Neural crest cell (in vitro differentiated cells): ENCODE results near the gene PARVB. TPM values are rescaled to one million over a fixed set of nuclear protein-coding genes. Genes with fewer than 3 reads are reported as not detected.

ENCODE experiments used
- DNase-seq: peaks from one replicate; pipeline ENCODE4 v3.0.0; 2021; ENCODE audit warnings: low read depth, mixed read lengths, low spot score
- H3K27ac Mint-ChIP-seq: one replicate; pipeline ENCODE4 v1.8.0; 2021; ENCODE audit warnings: mild to moderate bottlenecking, mixed read lengths; ENCODE audit not compliant: unreplicated experiment
- H3K27me3 Mint-ChIP-seq: 2 replicates; pipeline ENCODE4 v1.8.0; 2021; ENCODE audit warnings: low read depth, mild to moderate bottlenecking, mixed read lengths
- H3K36me3 Mint-ChIP-seq: 2 replicates; pipeline ENCODE4 v1.8.0; 2021; ENCODE audit warnings: low read depth, mild to moderate bottlenecking, mixed read lengths
- H3K4me1 Mint-ChIP-seq: 2 replicates; pipeline ENCODE4 v1.8.0; 2021; ENCODE audit warnings: mixed read lengths
- H3K4me3 Mint-ChIP-seq: one replicate; pipeline ENCODE4 v1.8.0; 2021; ENCODE audit warnings: mild to moderate bottlenecking, mixed read lengths
- H3K9me3 Mint-ChIP-seq: 2 replicates; pipeline ENCODE4 v1.8.0; 2021; ENCODE audit warnings: mixed read lengths
- CTCF ChIP-seq: fragments of 200-600 bp; sonication (generic); conservative IDR thresholded peaks from 2 replicates; pipeline ENCODE4 v1.5.0; 2021; ENCODE audit warnings: antibody characterized with exemption, mild to moderate bottlenecking
- total RNA-seq: library from RNA; stranded (reverse); gene quantifications from 2 replicates; pipeline ENCODE4 v1.2.1, GENCODE V29; 2021

PARVB gene
- total RNA-seq, 1 donor from 2014 or later, result 21.8 TPM

GRCh38 chr22:44200855-44201550 is 176.9 kb downstream of the PARVB start:
- no peak for DNase-seq
- Mint-ChIP-seq H3K9me3 (no peaks in the 10 kb centered on the region), H3K4me3 (no peak overlapping the region), H3K27ac (no peak overlapping the region), H3K27me3 (no peaks in the 10 kb centered on the region), H3K4me1 (no peaks in the 10 kb centered on the region), H3K36me3 (no peaks in the 10 kb centered on the region)
- no peak for TF ChIP-seq CTCF

DNA sequence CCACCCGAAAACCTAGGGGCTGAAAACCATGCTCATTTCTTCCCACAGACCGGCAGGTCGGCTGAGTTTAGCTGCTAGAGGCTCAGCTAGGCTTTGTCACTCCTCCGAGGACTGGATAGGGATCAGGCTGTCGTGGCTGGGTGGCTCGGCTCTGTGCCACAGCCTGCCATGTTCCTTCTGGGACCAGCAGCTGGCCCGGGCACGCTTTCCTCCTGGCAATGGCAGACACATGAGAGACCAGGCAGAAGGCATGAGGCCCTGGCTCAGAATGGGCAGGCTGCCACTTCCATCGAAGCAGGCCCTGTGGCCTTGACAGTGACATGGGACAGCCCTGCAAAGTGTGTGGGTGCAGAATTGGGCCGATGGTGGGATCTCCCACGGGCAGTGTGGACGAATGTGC is 177.6 kb downstream of the PARVB start:
- Mint-ChIP-seq H3K27ac (peak overlapping the region; percentile 19), H3K4me3 (no peak overlapping the region), H3K9me3 (no peaks in the 10 kb centered on the region), H3K36me3 (no peaks in the 10 kb centered on the region), H3K27me3 (no peaks in the 10 kb centered on the region), H3K4me1 (no peaks in the 10 kb centered on the region)
- no peak for TF ChIP-seq CTCF
- DNase-seq, result no peak

GRCh38 chr22:44202261-44202789 is 178.2 kb downstream of the PARVB start:
- Mint-ChIP-seq H3K36me3 (no peaks in the 10 kb centered on the region), H3K27ac (no peak overlapping the region), H3K27me3 (no peaks in the 10 kb centered on the region), H3K9me3 (no peaks in the 10 kb centered on the region), H3K4me1 (no peaks in the 10 kb centered on the region), H3K4me3 (no peak overlapping the region)
- TF ChIP-seq CTCF, result no peak
- no peak for DNase-seq

DNA sequence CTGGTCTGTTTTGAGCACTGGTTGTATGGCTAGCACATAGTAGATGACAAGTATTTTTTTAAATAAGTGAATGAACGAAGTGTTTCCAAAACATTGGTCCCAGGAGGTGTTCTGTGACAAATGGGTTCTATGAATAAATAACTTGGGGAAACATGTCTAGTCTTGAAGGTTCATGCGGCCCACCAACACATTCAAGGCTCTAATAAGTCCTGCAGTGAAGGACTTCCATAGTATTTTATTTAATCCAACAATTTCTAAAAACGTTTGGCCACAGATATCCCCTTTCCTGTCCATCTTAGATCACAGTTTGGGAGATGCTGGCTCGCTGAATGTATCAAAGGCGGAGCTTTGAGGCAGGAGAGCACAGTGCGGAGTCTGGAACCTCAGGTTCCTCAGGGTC is 179.1 kb downstream of the PARVB start:
- H3K4me1 Mint-ChIP-seq, result no peaks in the 10 kb centered on the region
- no peak overlapping the region for H3K4me3 Mint-ChIP-seq
- H3K36me3 Mint-ChIP-seq, result no peaks in the 10 kb centered on the region
- no peak overlapping the region for H3K27ac Mint-ChIP-seq
- no peaks in the 10 kb centered on the region for H3K9me3 Mint-ChIP-seq
- no peak for DNase-seq
- no peak for TF ChIP-seq CTCF
- no peaks in the 10 kb centered on the region for H3K27me3 Mint-ChIP-seq

DNA sequence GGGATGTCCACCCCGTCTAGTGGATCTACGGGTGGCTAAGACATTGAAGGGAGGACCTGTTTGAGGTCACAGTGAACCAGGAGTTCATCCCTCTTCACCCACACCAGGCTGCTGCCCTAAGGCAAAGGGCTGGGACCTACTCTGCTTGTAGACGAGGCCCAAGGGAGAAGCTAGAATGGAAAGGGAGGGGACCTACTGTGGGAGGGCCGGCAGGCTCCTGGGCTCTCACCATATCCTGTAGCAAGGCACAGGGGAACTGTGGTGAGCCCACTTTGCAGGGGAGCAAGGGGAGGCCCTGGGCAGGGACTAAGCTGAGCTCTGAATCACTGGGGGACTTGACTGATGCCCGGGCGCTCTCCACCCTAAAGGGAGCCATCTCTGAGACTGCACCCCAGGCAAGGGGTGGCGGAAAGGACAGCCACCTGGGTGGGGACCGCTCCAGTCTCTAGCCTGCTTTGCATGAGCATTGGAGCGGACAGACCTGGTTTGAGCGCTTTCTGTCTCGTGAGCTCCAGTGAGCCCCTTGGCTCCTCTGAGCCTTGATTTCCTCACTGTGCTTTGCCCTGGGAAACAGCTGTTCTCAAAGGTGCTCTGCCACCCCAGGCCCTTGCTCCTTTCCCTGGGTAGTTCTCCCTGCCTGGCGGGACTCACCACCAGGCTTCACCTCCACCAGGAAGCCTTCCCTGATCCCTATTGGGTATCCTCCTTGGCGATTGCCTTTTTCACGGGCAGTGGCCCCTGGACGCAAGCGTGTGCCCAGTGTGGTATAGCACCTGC is 180.8 kb downstream of the PARVB start:
- no peak overlapping the region for H3K27ac Mint-ChIP-seq

More for the DNA sequence above, 180.8 kb downstream of the PARVB start:
- Mint-ChIP-seq H3K36me3 (no peaks in the 10 kb centered on the region), H3K4me1 (no peaks in the 10 kb centered on the region), H3K27me3 (peaks cover 3% of the 10 kb centered on the region), H3K9me3 (peaks cover 5% of the 10 kb centered on the region), H3K4me3 (no peak overlapping the region)
- DNase-seq, result no peak
- no peak for TF ChIP-seq CTCF
